Measurements from ENCODE around the gene ATP6V0B. TPM values are rescaled to one million over a fixed set of nuclear protein-coding genes. Genes with fewer than 3 reads are reported as not detected.

Gene ATP6V0B
- total RNA-seq: 133 TPM
- long read RNA-seq, transcript ATP6V0B-205 (8 exons, 1,298 nt): major isoform, 100 of 122 reads
- long read RNA-seq, transcript ATP6V0B-201 (7 exons, 944 nt): minor isoform, 8 of 122 reads
- long read RNA-seq, partial matches to known transcripts: 2 of 122 reads
- long read RNA-seq, other reads (novel, unspliced or antisense): 10 of 122 reads

DNA sequence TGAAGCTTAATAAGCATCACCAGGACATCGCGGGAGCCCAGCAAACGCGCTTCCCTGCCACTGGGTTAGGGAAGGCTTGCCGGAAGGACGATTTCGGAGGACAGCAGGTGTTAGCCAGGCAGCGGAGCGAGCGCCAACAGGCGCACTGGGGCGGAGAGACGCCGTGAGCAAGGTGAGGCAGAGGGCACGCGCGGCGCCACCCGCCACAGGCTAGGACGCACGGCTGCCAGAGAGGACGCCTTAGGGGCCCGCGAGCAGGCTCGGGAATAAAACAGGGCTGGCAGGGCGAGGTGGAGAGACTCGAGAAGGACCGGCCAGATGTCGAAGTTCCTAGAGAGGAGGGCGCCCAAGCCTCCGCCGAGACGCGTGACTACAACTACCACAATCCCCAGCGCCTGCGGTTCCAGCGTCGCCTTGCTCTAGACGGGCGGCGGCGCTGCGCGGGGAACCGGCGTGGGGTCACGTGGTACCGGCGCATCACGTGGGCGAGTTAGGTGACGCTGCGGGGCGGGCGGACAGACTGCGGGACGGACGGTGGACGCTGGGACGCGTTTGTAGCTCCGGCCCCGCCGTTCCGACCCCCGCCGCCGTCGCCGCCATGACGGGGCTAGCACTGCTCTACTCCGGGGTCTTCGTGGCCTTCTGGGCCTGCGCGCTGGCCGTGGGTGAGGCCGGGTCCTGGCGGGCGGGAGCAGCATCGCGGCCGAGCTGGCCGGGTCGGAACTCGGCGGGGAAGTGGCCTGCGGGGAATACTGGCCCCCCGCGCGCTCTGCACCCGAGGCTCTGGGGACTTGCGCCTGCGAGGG, at the start of gene ATP6V0B:
Gene ATP6V0B (plus strand): TSS at position 518 of the 806 bp plus-strand sequence. CDS start 81 bp downstream, at position 599.
- DNase-seq (ENCODE audit: low spot score): peak; percentile 99

DNA sequence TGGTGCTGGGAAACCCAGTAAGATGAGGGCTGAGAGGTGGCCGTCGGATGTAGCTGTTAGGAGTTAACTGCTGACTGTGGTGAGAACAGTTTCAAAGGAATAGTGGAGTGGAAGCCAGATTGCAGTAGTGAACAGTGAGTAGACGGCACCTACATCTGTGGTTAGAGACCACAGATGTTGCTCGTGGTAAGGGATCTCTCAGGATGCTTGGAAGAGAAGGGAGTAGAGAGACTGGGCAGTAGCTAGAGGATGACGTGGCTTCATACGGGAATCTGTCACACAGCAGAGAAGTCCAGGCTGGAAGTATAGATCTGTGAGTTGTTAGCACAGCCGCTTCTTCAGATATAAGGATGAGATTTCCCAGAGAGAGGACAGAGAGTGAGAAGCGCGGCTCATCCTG, 48.9 kb upstream of the ATP6V0B start:
- no peak for DNase-seq (ENCODE audit: low spot score)

DNA sequence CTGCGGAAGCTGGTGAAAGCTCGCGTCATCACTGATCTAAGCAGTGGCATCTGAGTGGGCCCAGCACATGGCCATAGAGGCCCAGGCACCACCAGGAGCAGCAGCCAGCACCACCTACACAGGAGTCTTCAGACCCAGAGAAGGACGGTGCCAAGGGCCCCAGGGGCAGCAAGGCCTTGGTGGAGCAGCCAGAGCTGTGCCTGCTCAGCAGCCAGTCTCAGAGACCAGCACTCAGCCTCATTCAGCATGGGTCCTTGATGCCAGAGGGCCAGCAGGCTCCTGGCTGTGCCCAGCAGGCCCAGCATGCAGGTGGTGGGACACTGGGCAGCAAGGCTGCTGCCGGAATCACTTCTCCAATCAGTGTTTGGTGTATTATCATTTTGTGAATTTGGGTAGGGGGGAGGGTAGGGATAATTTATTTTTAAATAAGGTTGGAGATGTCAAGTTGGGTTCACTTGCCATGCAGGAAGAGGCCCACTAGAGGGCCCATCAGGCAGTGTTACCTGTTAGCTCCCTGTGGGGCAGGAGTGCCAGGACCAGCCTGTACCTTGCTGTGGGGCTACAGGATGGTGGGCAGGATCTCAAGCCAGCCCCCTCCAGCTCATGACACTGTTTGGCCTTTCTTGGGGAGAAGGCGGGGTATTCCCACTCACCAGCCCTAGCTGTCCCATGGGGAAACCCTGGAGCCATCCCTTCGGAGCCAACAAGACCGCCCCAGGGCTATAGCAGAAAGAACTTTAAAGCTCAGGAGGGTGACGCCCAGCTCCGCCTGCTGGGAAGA, 44.4 kb upstream of the ATP6V0B start:
- DNase-seq (ENCODE audit: low spot score): no peak

DNA sequence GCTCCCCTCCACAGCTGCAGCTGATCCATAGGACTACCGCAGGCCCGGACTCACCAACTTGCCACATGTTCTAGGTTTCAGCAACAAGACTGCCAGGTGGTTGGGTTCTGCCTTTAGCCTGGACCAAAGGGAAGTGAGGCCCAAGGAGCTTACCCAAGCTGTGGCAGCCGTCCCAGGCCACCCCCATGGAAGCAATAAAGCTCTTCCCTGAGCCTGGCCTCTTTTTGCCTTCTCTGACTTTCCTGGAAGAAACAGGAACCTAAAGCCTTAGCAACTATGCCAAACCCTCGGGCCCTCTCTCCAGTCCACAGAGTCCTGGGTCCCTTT, 43.8 kb upstream of the ATP6V0B start:
- no peak for DNase-seq (ENCODE audit: low spot score)

DNA sequence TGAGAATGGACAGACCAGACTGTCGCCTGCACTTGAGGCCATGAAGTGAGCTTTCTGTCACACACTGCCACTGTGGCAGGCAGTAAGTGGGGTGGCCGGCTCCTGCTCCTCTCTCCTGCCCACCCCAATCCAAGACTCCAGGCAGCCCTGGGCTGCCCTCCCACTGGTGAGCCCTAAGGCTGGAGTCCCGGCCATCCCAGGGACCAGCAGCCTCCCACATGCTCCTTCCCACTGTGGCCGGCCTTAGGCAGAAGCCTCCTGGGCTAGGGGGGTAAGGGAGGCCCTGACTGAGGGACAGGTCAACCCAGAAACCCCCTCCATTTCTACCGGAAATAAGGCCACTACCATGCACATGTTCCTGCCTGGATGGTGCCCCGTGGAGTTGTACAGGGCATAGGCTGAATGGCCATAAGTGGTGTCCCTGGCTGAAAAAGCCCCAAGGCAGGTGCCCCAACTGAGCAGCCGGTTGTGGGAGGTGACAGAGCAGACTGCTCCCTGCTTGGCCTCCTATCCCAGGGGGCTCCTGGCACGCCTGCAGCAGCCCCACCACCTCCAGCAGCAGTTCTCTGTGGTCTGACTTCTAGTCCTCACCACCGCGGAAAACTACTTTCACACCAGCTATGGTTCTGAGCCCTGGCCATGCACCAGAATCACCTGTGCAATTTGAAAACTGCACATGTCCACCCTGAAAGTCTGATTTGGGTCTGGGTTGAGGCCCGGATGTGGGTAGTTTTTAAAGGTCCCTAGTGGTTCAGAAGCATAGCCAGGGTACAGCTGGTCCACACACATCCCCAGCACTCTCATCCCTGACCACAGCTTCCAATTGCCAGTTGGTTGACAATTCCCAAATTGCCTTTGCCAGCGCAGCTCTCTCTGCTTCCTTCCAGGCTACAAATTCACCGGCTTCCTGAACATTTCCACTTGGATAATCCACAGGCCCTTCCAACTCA, 42.8 kb upstream of the ATP6V0B start:
- DNase-seq (ENCODE audit: low spot score): no peak

DNA sequence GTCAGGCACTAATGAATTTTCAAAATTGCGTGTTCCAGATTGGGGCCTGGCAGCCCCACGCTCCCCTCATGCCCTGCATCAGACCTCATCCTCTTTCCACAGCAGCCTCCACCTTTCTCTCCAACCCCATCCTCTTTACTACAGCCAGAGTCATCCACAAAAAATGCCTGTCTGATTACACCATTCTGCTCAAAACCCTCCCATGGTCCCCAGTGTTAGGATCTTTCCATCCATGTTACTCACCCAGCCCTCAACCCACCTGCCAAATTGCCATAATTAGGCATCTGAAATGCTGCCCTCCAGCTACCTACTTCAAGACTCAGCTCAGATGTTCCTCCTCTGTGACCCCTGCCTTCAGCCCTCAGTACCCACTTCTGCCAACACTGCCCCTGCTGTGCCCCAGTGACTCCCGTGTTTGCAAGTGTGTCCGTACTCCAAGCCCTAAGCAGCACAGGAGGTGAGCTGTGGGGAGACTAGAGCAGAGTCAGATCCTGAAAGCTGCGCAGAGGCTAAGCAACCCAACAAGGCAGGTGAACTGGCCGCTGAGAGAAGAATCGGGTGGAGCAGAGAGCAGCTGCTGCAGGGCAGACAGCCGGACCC, 41.9 kb upstream of the ATP6V0B start:
- DNase-seq (ENCODE audit: low spot score): no peak

DNA sequence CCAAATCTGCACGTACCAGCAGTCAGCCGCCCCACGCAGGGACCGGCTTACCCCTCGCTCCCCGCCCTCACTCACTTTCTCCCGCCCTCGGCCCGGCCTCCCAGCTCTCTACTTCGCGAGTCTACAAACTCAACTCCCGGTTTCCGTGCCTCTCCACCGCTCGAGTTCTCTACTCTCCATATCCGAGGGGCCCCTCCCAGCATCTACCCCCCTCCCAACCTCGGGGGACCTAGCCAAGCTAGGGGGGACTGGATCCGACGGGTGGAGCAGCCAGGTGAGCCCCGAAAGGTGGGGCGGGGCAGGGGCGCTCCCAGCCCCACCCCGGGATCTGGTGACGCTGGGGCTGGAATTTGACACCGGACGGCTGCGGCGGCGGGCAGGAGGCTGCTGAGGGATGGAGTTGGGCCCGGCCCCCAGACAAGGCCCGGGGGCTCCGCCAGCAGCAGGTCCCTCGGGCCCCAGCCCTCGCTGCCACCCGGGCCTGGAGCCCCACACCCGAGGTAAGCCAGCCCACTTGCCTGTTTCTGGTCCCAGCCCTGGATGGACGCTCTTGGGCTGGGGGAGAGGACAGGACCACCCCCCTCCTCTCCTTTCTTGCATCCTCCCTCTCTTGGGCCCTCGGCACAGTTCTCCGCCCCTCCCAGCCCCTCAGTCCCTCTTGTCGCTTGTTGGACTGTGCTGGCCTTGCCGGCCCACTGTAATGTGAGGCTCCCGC, 41.2 kb upstream of the ATP6V0B start, which contains the start of gene ARTN:
Gene ARTN (plus strand): TSS at position 416 of the 715 bp plus-strand sequence. CDS start 1,856 bp downstream, outside the sequence.
- no peak for DNase-seq (ENCODE audit: low spot score)

DNA sequence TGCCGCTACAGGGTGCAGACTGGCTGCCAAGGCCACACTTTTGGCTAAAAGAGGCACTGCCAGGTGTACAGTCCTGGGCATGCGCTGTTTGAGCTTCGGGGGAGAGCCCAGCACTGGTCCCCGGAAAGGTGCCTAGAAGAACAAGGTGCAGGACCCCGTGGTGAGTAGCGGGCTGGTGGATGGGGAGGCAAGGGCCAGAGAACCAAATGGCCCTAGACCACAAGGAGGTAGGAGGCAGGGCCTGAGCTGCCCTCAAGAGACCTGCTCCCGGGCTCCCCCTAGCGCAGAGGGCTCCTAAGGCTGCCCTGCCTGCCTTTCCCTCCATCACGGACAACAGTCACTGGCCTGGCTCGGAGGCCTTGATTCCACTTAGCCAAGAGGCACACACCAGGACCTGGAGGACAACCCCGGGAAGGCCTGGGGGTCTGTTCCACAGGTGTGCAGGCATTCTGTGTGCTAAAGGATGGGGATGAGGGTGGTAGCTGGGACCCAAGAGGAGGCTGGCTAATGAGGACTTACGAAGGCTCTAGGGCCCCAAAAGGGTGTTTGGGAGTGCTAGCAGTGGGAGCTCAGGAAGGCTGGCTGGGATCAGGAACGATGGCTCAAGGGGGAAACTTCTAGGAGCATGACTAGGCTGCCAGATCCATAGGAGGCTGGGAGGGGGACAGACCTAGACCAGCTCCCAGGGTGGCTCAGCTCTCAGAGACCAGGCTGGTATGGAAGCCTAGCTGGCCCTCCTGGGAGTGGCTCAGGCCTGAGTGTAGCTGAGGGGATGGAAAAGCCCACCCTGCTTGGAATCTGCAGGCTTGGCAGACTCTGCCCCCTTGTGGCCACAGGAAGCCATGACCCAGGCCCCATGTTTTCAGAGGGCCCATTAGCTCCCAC, 40.4 kb upstream of the ATP6V0B start:
- DNase-seq (ENCODE audit: low spot score): no peak

DNA sequence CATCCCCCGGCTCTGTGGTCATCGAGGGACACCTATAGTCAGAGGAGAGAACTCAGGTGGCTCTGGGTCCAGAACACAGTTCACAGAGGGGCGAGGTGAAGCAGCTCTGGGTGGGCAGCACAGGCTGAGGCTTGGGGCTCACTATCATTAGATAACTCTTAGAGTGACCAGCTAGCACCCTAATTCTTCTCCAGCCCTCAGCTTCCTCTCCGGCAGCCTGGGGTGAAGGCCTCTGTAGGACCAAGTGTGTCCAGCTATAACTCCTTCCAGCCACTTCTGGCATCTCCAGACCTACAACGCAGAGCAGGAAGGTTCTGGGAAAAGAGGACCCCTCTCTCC, 39.8 kb upstream of the ATP6V0B start:
- DNase-seq (ENCODE audit: low spot score): no peak

DNA sequence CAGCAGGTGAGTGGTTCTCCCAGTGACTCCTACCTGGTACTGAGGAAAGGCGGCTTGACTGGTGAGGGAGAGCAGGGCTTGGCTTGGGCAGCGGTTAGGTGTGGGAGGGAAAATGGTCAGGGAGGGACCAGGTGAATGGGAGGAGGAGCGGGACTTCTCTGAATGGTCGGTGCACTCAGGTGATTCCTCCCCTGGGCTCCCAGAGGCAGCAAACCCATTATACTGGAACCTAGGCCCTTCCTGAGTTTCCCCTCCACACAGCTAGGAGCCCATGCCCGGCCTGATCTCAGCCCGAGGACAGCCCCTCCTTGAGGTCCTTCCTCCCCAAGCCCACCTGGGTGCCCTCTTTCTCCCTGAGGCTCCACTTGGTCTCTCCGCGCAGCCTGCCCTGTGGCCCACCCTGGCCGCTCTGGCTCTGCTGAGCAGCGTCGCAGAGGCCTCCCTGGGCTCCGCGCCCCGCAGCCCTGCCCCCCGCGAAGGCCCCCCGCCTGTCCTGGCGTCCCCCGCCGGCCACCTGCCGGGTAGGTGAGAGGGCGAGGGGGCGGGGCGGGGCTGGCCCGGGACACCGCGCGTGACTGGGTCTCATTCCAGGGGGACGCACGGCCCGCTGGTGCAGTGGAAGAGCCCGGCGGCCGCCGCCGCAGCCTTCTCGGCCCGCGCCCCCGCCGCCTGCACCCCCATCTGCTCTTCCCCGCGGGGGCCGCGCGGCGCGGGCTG, 38.9 kb upstream of the ATP6V0B start:
- no peak for DNase-seq (ENCODE audit: low spot score)

DNA sequence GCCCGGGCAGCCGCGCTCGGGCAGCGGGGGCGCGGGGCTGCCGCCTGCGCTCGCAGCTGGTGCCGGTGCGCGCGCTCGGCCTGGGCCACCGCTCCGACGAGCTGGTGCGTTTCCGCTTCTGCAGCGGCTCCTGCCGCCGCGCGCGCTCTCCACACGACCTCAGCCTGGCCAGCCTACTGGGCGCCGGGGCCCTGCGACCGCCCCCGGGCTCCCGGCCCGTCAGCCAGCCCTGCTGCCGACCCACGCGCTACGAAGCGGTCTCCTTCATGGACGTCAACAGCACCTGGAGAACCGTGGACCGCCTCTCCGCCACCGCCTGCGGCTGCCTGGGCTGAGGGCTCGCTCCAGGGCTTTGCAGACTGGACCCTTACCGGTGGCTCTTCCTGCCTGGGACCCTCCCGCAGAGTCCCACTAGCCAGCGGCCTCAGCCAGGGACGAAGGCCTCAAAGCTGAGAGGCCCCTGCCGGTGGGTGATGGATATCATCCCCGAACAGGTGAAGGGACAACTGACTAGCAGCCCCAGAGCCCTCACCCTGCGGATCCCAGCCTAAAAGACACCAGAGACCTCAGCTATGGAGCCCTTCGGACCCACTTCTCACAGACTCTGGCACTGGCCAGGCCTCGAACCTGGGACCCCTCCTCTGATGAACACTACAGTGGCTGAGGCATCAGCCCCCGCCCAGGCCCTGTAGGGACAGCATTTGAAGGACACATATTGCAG, 38.2 kb upstream of the ATP6V0B start:
- no peak for DNase-seq (ENCODE audit: low spot score)

DNA sequence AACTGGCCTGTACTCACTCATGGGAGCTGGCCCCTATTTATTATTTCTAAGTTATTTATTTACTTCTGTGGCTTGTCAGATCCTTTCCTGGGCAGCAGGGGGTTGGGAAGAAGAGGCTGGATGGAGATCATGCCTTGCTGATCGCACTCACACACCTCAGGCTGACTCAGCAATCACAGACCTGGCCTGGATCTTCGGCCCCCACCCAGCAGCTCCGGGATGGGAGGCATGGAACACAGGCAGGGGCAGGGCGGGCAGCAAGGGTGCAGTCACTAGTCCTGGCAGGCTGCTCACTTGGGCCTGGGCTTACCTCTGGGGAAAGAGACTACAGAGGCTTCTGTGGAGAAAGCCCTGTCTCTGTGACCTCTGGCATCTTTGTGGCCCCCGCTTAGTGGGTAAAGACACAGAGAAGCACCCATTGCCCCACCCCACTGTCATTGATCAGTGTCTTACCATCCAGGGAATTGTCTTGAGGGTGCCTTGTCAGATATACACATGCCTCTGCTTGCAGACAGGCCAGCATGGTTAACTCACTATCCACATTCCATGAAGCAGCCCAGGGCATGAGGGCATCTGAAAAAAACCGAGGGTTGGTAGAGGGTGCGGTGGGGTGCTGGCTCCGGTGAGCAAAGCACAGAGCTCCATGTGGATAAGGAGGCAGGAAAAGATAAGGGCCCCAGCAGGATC, 37.4 kb upstream of the ATP6V0B start:
- no peak for DNase-seq (ENCODE audit: low spot score)

DNA sequence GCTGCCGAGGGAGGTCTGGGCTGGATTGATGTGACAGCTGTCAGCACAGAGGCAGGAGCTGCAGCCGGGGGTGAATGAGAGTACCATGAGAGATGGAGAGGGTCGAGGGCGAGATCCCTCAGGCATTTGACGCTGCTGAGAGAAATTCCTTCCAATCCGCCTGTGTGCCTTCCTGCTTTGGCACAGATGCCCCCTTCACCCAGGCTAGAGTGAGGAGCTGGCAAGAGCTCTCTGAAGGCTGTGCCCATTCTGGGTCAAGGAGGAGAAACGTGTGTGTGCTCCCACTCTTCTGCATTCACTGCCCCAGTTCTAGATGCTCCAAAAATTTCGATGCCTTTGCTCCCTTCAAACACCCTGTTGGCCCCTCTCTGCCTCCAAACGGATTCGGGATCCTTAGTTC, 36.4 kb upstream of the ATP6V0B start:
- no peak for DNase-seq (ENCODE audit: low spot score)

DNA sequence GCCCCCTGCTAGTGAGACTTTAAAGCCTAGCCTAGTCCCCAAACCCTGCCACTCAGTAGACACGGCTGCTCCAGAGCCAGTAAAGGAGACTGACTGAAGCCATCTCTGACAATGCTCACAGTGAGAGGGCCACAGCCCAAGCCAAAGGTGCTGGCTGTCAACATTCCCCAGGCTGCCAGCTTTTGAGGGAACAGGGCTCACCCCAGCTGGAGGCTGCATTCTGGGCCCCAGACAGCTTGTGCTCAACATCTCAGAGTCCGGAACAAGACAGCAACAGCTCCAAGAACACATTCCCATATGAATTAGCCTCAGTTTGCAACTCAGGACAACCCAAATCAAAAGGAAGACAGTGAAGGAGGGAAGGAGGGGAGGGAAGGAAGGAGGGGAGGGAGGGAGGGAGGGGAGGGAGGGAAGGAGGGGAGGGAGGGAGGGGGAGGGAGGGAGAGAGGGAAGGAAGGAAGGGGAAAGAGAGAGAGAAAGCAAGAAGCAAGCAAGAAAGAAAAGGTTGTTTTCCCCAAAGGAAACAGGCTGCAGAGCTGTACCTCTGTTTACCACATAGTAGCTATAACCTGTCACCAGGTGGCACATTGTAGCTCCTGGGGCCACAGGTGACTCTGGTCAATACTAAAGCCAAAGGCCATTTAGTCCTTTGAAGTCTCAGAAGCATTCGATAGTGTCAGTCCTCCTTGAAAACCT, 35.7 kb upstream of the ATP6V0B start:
- no peak for DNase-seq (ENCODE audit: low spot score)

DNA sequence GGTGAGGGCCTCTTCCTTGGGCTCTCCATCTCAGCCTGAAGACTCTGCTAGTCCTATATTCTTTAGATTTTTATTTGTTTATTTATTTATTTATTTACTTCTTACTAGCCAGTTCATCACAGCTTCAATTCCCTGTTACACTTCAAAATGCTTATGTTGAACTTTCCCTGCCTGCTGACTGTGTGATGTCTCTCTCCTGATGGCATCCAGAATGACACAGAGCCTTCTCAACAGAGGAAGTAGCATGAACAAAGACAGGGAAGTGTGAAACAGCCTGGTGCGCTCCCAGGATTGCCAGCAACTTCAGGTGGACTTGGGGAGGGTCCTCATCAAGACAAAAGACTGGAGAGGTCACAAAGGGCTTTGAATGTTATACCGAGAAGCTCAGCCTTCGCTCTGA, 32.3 kb upstream of the ATP6V0B start:
- no peak for DNase-seq (ENCODE audit: low spot score)

DNA sequence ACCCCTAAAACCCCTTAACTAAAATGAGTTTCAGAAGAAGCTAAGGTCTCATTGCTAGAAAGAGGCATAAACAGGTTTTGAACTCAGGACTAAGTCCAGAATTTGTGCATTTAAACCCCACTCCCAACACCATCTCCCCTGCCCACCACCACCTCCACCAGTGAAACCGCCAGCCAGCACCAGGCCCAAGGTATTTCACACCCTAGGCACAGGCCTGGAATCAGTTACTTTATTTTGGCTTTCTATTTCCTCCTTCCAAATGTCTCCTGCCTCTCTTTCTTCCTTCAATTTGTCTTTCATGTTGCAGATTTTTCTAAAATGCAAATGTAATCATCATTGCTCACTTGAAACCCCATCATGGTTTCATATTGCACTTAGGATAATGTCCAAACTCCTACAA, 29.9 kb upstream of the ATP6V0B start:
- no peak for DNase-seq (ENCODE audit: low spot score)
